VCaP (cell line): ENCODE data around the gene CACNG8.

Source experiments
- H3K27ac ChIP-seq: fragments of 450-650 bp; 2 replicates; pipeline ENCODE4 v1.5.1; 2017
- CTCF ChIP-seq: fragments of 450-650 bp; conservative IDR thresholded peaks from 2 replicates; pipeline ENCODE4 v1.5.1; 2017; ENCODE audit warnings: mild to moderate bottlenecking, moderate library complexity

The CACNG8 gene

GRCh38 chr19:54011507-54012211 is 48.9 kb downstream of the CACNG8 start:
- no peak for TF ChIP-seq CTCF
- H3K27ac ChIP-seq = no peak overlapping the region

- H3K27ac ChIP-seq = no peak overlapping the region
- no peak for TF ChIP-seq CTCF
Measured at GRCh38 chr19:54013866-54014265, 51.1 kb downstream of the CACNG8 start.

GRCh38 chr19:54014920-54015560 is 52.3 kb downstream of the CACNG8 start:
- TF ChIP-seq CTCF = no peak
- H3K27ac ChIP-seq = no peak overlapping the region

GRCh38 chr19:54017261-54017660 is 54.5 kb downstream of the CACNG8 start:
- no peak overlapping the region for H3K27ac ChIP-seq
- no peak for TF ChIP-seq CTCF

- H3K27ac ChIP-seq = no peak overlapping the region
- no peak for TF ChIP-seq CTCF
Measured at GRCh38 chr19:54021363-54021762, 58.6 kb downstream of the CACNG8 start.

- H3K27ac ChIP-seq = no peak overlapping the region
- no peak for TF ChIP-seq CTCF
Measured at GRCh38 chr19:54021932-54022331, 59.2 kb downstream of the CACNG8 start.

GRCh38 chr19:54023191-54023590 is 60.5 kb downstream of the CACNG8 start:
- H3K27ac ChIP-seq = no peak overlapping the region
- TF ChIP-seq CTCF = no peak
